ENCODE measurements around the gene SLX4IP.
"Not testable (repeated sequence)": the region's sequence is repeated elsewhere in the genome, so short reads cannot be mapped to it uniquely, and the experiment has no call there.

The SLX4IP gene

GRCh38 chr20:10580700-10581099, 145.6 kb downstream of the SLX4IP start:
- no peak for FAIRE-seq

- FAIRE-seq: no peak
Observed at GRCh38 chr20:10581823-10582222, 146.7 kb downstream of the SLX4IP start.

- FAIRE-seq: no peak
Observed at GRCh38 chr20:10584371-10584770, 149.3 kb downstream of the SLX4IP start.

GRCh38 chr20:10585308-10585707, 150.2 kb downstream of the SLX4IP start:
- no peak for FAIRE-seq

- FAIRE-seq: no peak
Observed at GRCh38 chr20:10586296-10586695, 151.2 kb downstream of the SLX4IP start.

- not testable (repeated sequence) for FAIRE-seq
Observed at GRCh38 chr20:10590446-10590845, 155.3 kb downstream of the SLX4IP start.

- no peak for FAIRE-seq
Observed at GRCh38 chr20:10590950-10591671, 156.0 kb downstream of the SLX4IP start.

GRCh38 chr20:10591946-10592521, 156.9 kb downstream of the SLX4IP start:
- FAIRE-seq: no peak

- no peak for FAIRE-seq
Observed at GRCh38 chr20:10594296-10594868, 159.3 kb downstream of the SLX4IP start.

GRCh38 chr20:10595266-10595665, 160.2 kb downstream of the SLX4IP start:
- FAIRE-seq: no peak

- no peak for FAIRE-seq
Observed at GRCh38 chr20:10595985-10596384, 160.9 kb downstream of the SLX4IP start.

GRCh38 chr20:10596710-10597121, 161.6 kb downstream of the SLX4IP start:
- FAIRE-seq: no peak

GRCh38 chr20:10597637-10598036, 162.5 kb downstream of the SLX4IP start:
- FAIRE-seq: no peak

- FAIRE-seq: no peak
Observed at GRCh38 chr20:10602221-10602871, 167.2 kb downstream of the SLX4IP start.

GRCh38 chr20:10603378-10603777, 168.3 kb downstream of the SLX4IP start:
- no peak for FAIRE-seq

- no peak for FAIRE-seq
Observed at GRCh38 chr20:10603971-10604864, 169.1 kb downstream of the SLX4IP start.

- no peak for FAIRE-seq
Observed at GRCh38 chr20:10604865-10605440, 169.8 kb downstream of the SLX4IP start.

- no peak for FAIRE-seq
Observed at GRCh38 chr20:10605547-10606195, 170.6 kb downstream of the SLX4IP start.

- FAIRE-seq: no peak
Observed at GRCh38 chr20:10609276-10609675, 174.2 kb downstream of the SLX4IP start.

GRCh38 chr20:10609770-10610169, 174.7 kb downstream of the SLX4IP start:
- FAIRE-seq: no peak

GRCh38 chr20:10610251-10610650, 175.1 kb downstream of the SLX4IP start:
- FAIRE-seq: no peak

GRCh38 chr20:10611357-10611756, 176.3 kb downstream of the SLX4IP start:
- no peak for FAIRE-seq

Data from G401.6 (cell line).